ENCODE measurements around the gene CD300LD.

CD300LD gene

GRCh38 chr17:74550602-74551001, 41.5 kb downstream of the CD300LD start:
- Histone ChIP-seq H3K27me3 (ENCODE audit: insufficient read depth, low read depth) (peaks cover 63% of the 10 kb centered on the region), H3K27ac (no peak overlapping the region), H3K36me3 (ENCODE audit: insufficient read depth) (no peaks in the 10 kb centered on the region), H4K20me1 (ENCODE audit: insufficient read depth) (no peaks in the 10 kb centered on the region), H3K4me3 (IDR thresholded peaks at IDR 0.05; ENCODE audit: insufficient read depth, low read depth, low read length) (no peak overlapping the region), H3K9ac (no peak overlapping the region), H3K4me1 (ENCODE audit: low read depth, poor library complexity, severe bottlenecking) (no peaks in the 10 kb centered on the region), H3K4me2 (no peak overlapping the region), H3K79me2 (ENCODE audit: insufficient read depth, low read depth) (no peaks in the 10 kb centered on the region), H2AFZ (ENCODE audit: low read depth) (no peak overlapping the region)
- no peak for TF ChIP-seq CTCF (conservative IDR thresholded peaks at IDR 0.05; ENCODE audit: low read depth, low read length)

- H2AFZ ChIP-seq (ENCODE audit: low read depth), result no peak overlapping the region
- H3K4me2 ChIP-seq, result no peak overlapping the region
- no peaks in the 10 kb centered on the region for H3K36me3 ChIP-seq (ENCODE audit: insufficient read depth)
- no peak for TF ChIP-seq CTCF (conservative IDR thresholded peaks at IDR 0.05; ENCODE audit: low read depth, low read length)
- H4K20me1 ChIP-seq (ENCODE audit: insufficient read depth), result no peaks in the 10 kb centered on the region
- no peak overlapping the region for H3K27ac ChIP-seq
- peaks cover 61% of the 10 kb centered on the region for H3K27me3 ChIP-seq (ENCODE audit: insufficient read depth, low read depth)
- no peak overlapping the region for H3K9ac ChIP-seq
- no peaks in the 10 kb centered on the region for H3K4me1 ChIP-seq (ENCODE audit: low read depth, poor library complexity, severe bottlenecking)
- no peaks in the 10 kb centered on the region for H3K79me2 ChIP-seq (ENCODE audit: insufficient read depth, low read depth)
- H3K4me3 ChIP-seq (IDR thresholded peaks at IDR 0.05; ENCODE audit: insufficient read depth, low read depth, low read length), result no peak overlapping the region
These were observed 42.7 kb downstream of the CD300LD start for GRCh38 chr17:74549343-74549742.

GRCh38 chr17:74547736-74548135, 44.3 kb downstream of the CD300LD start:
- Histone ChIP-seq H3K4me2 (no peak overlapping the region), H2AFZ (ENCODE audit: low read depth) (no peak overlapping the region), H3K36me3 (ENCODE audit: insufficient read depth) (no peaks in the 10 kb centered on the region), H3K9ac (no peak overlapping the region), H3K79me2 (ENCODE audit: insufficient read depth, low read depth) (no peaks in the 10 kb centered on the region), H3K27me3 (ENCODE audit: insufficient read depth, low read depth) (peaks cover 61% of the 10 kb centered on the region), H3K4me1 (ENCODE audit: low read depth, poor library complexity, severe bottlenecking) (no peaks in the 10 kb centered on the region), H4K20me1 (ENCODE audit: insufficient read depth) (no peaks in the 10 kb centered on the region), H3K4me3 (IDR thresholded peaks at IDR 0.05; ENCODE audit: insufficient read depth, low read depth, low read length) (no peak overlapping the region), H3K27ac (no peak overlapping the region)
- no peak for TF ChIP-seq CTCF (conservative IDR thresholded peaks at IDR 0.05; ENCODE audit: low read depth, low read length)

- Histone ChIP-seq H3K27ac (no peak overlapping the region), H3K27me3 (ENCODE audit: insufficient read depth, low read depth) (peaks cover 60% of the 10 kb centered on the region)
These were observed 44.8 kb downstream of the CD300LD start for GRCh38 chr17:74547264-74547663.

More at GRCh38 chr17:74547264-74547663, 44.8 kb downstream of the CD300LD start:
- Histone ChIP-seq H4K20me1 (ENCODE audit: insufficient read depth) (no peaks in the 10 kb centered on the region), H3K36me3 (ENCODE audit: insufficient read depth) (no peaks in the 10 kb centered on the region), H3K4me1 (ENCODE audit: low read depth, poor library complexity, severe bottlenecking) (no peaks in the 10 kb centered on the region), H3K4me3 (IDR thresholded peaks at IDR 0.05; ENCODE audit: insufficient read depth, low read depth, low read length) (no peak overlapping the region), H2AFZ (ENCODE audit: low read depth) (no peak overlapping the region), H3K79me2 (ENCODE audit: insufficient read depth, low read depth) (no peaks in the 10 kb centered on the region), H3K9ac (no peak overlapping the region), H3K4me2 (no peak overlapping the region)
- TF ChIP-seq CTCF (conservative IDR thresholded peaks at IDR 0.05; ENCODE audit: low read depth, low read length), result no peak
